Renal pelvis (tissue), 4 donors: ENCODE data around the gene HDAC4. TPM values are rescaled to one million over a fixed set of nuclear protein-coding genes. Genes with fewer than 3 reads are reported as not detected.

Source experiments
- DNase-seq: peaks from one replicate; pipeline ENCODE4 v3.0.0-alpha.2; 2013
- polyA plus RNA-seq, 3 donors: library from polyadenylated mRNA; unstranded; fragments of 120-200 nt; gene quantifications; one replicate each; pipeline ENCODE4 v1.2.1, GENCODE V29; 2013; ENCODE audit not compliant: insufficient read length in 3 of 3

HDAC4 gene
- polyA plus RNA-seq, 3 donors: 13.7 to 23.9 (median 14.0) TPM

- no peak for DNase-seq
Observed at GRCh38 chr2:239397931-239398471, 2.8 kb downstream of the HDAC4 start.

GRCh38 chr2:239396881-239397681, 3.7 kb downstream of the HDAC4 start:
- DNase-seq: no peak

GRCh38 chr2:239395524-239395923, 5.3 kb downstream of the HDAC4 start:
- DNase-seq: no peak

GRCh38 chr2:239394978-239395377, 5.8 kb downstream of the HDAC4 start:
- DNase-seq: no peak

GRCh38 chr2:239394346-239394945, 6.4 kb downstream of the HDAC4 start:
- no peak for DNase-seq

GRCh38 chr2:239393941-239394340, 6.9 kb downstream of the HDAC4 start:
- DNase-seq: peak; percentile 63

GRCh38 chr2:239393388-239393940, 7.4 kb downstream of the HDAC4 start:
- DNase-seq: no peak

- no peak for DNase-seq
Observed at GRCh38 chr2:239392688-239393387, 8.0 kb downstream of the HDAC4 start.

GRCh38 chr2:239392072-239392357, 8.8 kb downstream of the HDAC4 start:
- DNase-seq: no peak

- DNase-seq: no peak
Observed at GRCh38 chr2:239391286-239392071, 9.3 kb downstream of the HDAC4 start.

- no peak for DNase-seq
Observed at GRCh38 chr2:239390546-239391285, 10.1 kb downstream of the HDAC4 start.

GRCh38 chr2:239389414-239390329, 11.1 kb downstream of the HDAC4 start:
- no peak for DNase-seq

GRCh38 chr2:239388236-239389151, 12.3 kb downstream of the HDAC4 start:
- DNase-seq: no peak

- no peak for DNase-seq
Observed at GRCh38 chr2:239387811-239388210, 13.0 kb downstream of the HDAC4 start.

- DNase-seq: no peak
Observed at GRCh38 chr2:239386872-239387445, 13.9 kb downstream of the HDAC4 start.

GRCh38 chr2:239386001-239386670, 14.7 kb downstream of the HDAC4 start:
- DNase-seq: no peak

GRCh38 chr2:239385096-239386000, 15.5 kb downstream of the HDAC4 start:
- DNase-seq: no peak
